NCI-H524 (cell line): ENCODE data around the gene NKX2-4.

Experiments used
- DNase-seq, 2 experiments: peaks; one replicate each; lab custom pipeline; 2025; lab: John Stamatoyannopoulos, UW

NKX2-4 gene

GRCh38 chr20:21360705-21361104, 36.6 kb downstream of the NKX2-4 start:
- no peak for DNase-seq

DNA sequence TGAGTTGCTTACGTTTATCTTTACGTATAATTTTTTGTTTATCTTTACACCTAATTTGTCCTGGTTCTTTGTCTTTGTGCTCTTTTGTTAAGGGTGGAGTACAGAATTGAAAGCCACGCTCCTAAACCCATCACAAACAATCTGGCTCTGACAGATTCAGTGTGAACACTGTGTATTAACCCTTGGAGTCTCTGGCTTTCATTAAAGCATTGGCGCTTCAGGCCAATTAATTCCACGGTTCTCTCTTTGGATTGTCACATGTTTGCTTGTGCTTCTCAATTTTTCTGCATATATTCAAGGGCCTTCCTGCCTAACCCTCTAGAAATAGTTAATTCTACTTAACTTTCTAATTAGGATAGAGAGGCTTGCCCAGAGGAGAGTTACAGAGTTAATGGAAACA, 38.6 kb downstream of the NKX2-4 start:
- no peak for DNase-seq

DNA sequence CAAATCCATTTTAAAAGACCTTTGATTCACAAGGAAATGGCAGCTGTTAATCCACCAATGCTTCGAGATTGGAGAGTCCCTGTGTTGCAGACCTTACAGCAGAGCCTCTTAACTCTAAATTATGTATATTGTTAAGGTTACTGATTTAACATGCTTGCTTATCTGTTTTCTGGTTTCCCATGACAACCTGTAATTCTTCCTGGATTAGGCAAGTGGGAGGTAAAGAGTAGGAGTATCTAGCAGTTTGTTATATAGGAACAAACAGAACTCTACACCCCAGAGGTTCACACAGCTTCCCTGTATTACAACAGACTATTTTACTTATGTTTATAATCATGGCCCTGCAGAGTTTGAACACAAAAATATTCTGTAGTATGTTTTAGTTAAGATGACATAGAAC, 39.5 kb downstream of the NKX2-4 start:
- DNase-seq, result no peak

DNA sequence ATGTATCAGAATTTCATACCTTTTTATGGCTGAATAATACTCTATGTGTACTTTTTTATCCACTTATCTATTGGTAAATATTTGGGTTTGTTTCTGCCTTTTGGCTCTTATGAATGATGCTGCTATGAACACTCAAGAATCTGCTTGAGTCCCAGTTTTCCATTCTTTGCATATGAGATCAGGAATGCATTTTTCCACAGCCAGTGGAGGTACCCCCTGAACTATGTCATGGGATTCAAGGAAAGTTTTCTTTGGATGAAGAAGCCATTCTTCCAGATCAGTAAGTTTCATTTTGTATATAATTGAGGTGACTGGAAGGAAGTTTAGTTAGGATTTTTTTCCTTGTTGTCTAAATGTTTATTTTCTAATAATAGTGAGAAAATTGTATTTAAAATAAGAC, 40.9 kb downstream of the NKX2-4 start:
- no peak for DNase-seq

GRCh38 chr20:21355981-21356380, 41.3 kb downstream of the NKX2-4 start:
- DNase-seq, result no peak

GRCh38 chr20:21353236-21353635, 44.1 kb downstream of the NKX2-4 start:
- no peak for DNase-seq

GRCh38 chr20:21352703-21353102, 44.6 kb downstream of the NKX2-4 start:
- no peak for DNase-seq
